ENCODE data around the gene USP7. TPM values are rescaled to one million over a fixed set of nuclear protein-coding genes. Genes with fewer than 3 reads are reported as not detected.
"Not testable (repeated sequence)": the region's sequence is repeated elsewhere in the genome, so short reads cannot be mapped to it uniquely, and the experiment has no call there.

The USP7 gene
- total and polyA plus RNA-seq, 7 donors = 41.6 to 135 (median 108) TPM

GRCh38 chr16:8982816-8983215, 19.1 kb upstream of the USP7 start:
- Histone ChIP-seq H3K9me3 (no peaks in the 10 kb centered on the region), H3K4me1 (no peaks in the 10 kb centered on the region), H3K36me3 (ENCODE audit: insufficient read depth in 1 of 2, low read depth in 1 of 2) (no peaks in the 10 kb centered on the region), H3K27me3 (ENCODE audit: insufficient read depth in 3 of 3, low read length in 2 of 3) (no peaks in the 10 kb centered on the region), H3K27ac (no peak overlapping the region), H3K4me3 (no peak overlapping the region)
- intact Hi-C loops (cut with DNase I) = no loop called here
- WGBS, 3 donors = 79 to 82% (median 81%) methylated on average over 7 of the region's 7 CpGs
- DNase-seq (no peak), ATAC-seq (no peak)
- no peak for TF ChIP-seq CTCF (IDR thresholded peaks at IDR 0.05)

- DNase-seq; intact Hi-C loops (cut with DNase I); H3K27ac ChIP-seq; ATAC-seq; H3K4me1 ChIP-seq; H3K36me3 ChIP-seq (ENCODE audit: insufficient read depth in 1 of 2, low read depth in 1 of 2); H3K9me3 ChIP-seq; H3K27me3 ChIP-seq (ENCODE audit: insufficient read depth in 3 of 3, low read length in 2 of 3); H3K4me3 ChIP-seq: not testable (repeated sequence)
- WGBS, 3 donors = 94 to 97% (median 95%) methylated on average over 30 to 31 of the region's 31 CpGs
Measured at GRCh38 chr16:8981901-8982300, 18.2 kb upstream of the USP7 start.

GRCh38 chr16:8976189-8976588, 12.5 kb upstream of the USP7 start:
- WGBS, 3 donors = 60 to 70% (median 69%) methylated on average over 3 of the region's 3 CpGs
- H3K36me3 ChIP-seq (ENCODE audit: insufficient read depth in 1 of 2, low read depth in 1 of 2); H3K27me3 ChIP-seq (ENCODE audit: insufficient read depth in 3 of 3, low read length in 2 of 3); H3K27ac ChIP-seq; DNase-seq; intact Hi-C loops (cut with DNase I); H3K9me3 ChIP-seq; H3K4me1 ChIP-seq; H3K4me3 ChIP-seq; ATAC-seq: not testable (repeated sequence)

- H3K4me1 ChIP-seq = no peaks in the 10 kb centered on the region
- H3K27me3 ChIP-seq (ENCODE audit: insufficient read depth in 3 of 3, low read length in 2 of 3) = no peaks in the 10 kb centered on the region
- H3K36me3 ChIP-seq (ENCODE audit: insufficient read depth in 1 of 2, low read depth in 1 of 2) = no peaks in the 10 kb centered on the region
- ATAC-seq (no peak), DNase-seq (no peak)
- H3K27ac ChIP-seq = no peak overlapping the region
- H3K4me3 ChIP-seq = no peak overlapping the region
- intact Hi-C loops (cut with DNase I) = no loop called here
- H3K9me3 ChIP-seq = no peaks in the 10 kb centered on the region
- no peak for TF ChIP-seq CTCF (IDR thresholded peaks at IDR 0.05)
- 26 to 45% (median 43%) methylated on average over 11 of the region's 11 CpGs for WGBS, 3 donors
Measured at GRCh38 chr16:8975039-8975438, 11.3 kb upstream of the USP7 start.

GRCh38 chr16:8972843-8973586, 9.3 kb upstream of the USP7 start:
- intact Hi-C loops (cut with DNase I) = no loop called here
- no peak for ATAC-seq

More at GRCh38 chr16:8972843-8973586, 9.3 kb upstream of the USP7 start:
- no peak overlapping the region for H3K27ac ChIP-seq
- H3K4me3 ChIP-seq = no peak overlapping the region
- TF ChIP-seq CTCF (IDR thresholded peaks at IDR 0.05) = no peak
- H3K4me1 ChIP-seq = no peaks in the 10 kb centered on the region
- no peak for DNase-seq
- H3K9me3 ChIP-seq = no peaks in the 10 kb centered on the region
- 75 to 77% (median 76%) methylated on average over 7 of the region's 7 CpGs for WGBS, 3 donors
- H3K36me3 ChIP-seq (ENCODE audit: insufficient read depth in 1 of 2, low read depth in 1 of 2) = no peaks in the 10 kb centered on the region
- no peaks in the 10 kb centered on the region for H3K27me3 ChIP-seq (ENCODE audit: insufficient read depth in 3 of 3, low read length in 2 of 3)

All from psoas muscle (tissue), 8 donors.